ENCODE results near the gene LCP1.

DNA sequence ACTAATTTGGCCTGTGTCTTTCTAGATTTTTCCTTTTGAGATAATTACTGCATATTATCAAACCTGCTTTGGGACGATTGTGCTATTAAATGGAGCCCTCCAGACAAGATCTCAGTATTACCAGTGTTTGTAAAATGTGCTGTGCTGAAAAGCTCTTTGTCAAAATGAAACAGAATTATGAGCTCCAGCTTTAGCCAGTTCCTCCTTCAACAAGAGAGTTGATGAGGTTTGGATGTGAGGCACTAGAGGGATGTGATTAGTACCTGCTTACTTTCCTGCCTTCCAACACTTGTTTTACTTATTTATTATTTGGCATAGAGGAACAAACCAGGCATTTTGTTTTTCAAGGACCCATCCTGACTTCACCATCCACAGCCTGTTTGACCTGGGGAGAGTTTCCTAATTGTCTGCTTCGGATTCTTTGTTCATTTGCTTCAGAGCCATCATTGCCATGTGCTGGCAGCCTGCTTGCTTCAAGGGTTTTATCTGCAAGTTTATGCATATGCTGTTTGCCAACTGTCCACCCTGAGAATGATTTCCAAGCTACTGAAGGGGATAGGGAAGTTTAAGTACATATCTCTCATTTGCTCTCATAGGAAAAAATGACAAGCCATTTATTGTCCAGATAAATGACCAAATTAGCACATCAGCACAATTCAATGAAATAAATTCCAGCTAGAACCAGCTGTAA, 44.2 kb downstream of the LCP1 start:
- TF ChIP-seq SP2 (tag by site-specific recombination; IDR thresholded peaks at IDR 0.05) (no peak), CTCF (tag by site-specific recombination; IDR thresholded peaks at IDR 0.05) (no peak), GLIS2 (tag by site-specific recombination; IDR thresholded peaks at IDR 0.05) (no peak), MZF1 (tag by site-specific recombination; IDR thresholded peaks at IDR 0.05; ENCODE audit: borderline replicate concordance) (no peak), ZNF354C (tag by site-specific recombination; IDR thresholded peaks at IDR 0.05; ENCODE audit: borderline replicate concordance, low read depth) (no peak), TCF7L2 (IDR thresholded peaks at IDR 0.05; ENCODE audit: borderline replicate concordance, low read depth, low read length) (no peak), ZNF366 (tag by site-specific recombination; conservative IDR thresholded peaks at IDR 0.05) (no peak), REPIN1 (tag by site-specific recombination; IDR thresholded peaks at IDR 0.05; ENCODE audit: low read depth) (no peak), ZBTB7A (tag by site-specific recombination; IDR thresholded peaks at IDR 0.05; ENCODE audit: low read depth) (no peak), REST (tag by site-specific recombination; IDR thresholded peaks at IDR 0.05) (no peak), ZFP37 (tag by site-specific recombination; IDR thresholded peaks at IDR 0.05) (no peak)
- TF ChIP-seq, protein P1, sequence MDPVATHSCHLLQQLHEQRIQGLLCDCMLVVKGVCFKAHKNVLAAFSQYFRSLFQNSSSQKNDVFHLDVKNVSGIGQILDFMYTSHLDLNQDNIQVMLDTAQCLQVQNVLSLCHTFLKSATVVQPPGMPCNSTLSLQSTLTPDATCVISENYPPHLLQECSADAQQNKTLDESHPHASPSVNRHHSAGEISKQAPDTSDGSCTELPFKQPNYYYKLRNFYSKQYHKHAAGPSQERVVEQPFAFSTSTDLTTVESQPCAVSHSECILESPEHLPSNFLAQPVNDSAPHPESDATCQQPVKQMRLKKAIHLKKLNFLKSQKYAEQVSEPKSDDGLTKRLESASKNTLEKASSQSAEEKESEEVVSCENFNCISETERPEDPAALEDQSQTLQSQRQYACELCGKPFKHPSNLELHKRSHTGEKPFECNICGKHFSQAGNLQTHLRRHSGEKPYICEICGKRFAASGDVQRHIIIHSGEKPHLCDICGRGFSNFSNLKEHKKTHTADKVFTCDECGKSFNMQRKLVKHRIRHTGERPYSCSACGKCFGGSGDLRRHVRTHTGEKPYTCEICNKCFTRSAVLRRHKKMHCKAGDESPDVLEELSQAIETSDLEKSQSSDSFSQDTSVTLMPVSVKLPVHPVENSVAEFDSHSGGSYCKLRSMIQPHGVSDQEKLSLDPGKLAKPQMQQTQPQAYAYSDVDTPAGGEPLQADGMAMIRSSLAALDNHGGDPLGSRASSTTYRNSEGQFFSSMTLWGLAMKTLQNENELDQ (tag by site-specific recombination; IDR thresholded peaks at IDR 0.05; ENCODE audit: low read depth) = no peak
- TF ChIP-seq, protein P2, sequence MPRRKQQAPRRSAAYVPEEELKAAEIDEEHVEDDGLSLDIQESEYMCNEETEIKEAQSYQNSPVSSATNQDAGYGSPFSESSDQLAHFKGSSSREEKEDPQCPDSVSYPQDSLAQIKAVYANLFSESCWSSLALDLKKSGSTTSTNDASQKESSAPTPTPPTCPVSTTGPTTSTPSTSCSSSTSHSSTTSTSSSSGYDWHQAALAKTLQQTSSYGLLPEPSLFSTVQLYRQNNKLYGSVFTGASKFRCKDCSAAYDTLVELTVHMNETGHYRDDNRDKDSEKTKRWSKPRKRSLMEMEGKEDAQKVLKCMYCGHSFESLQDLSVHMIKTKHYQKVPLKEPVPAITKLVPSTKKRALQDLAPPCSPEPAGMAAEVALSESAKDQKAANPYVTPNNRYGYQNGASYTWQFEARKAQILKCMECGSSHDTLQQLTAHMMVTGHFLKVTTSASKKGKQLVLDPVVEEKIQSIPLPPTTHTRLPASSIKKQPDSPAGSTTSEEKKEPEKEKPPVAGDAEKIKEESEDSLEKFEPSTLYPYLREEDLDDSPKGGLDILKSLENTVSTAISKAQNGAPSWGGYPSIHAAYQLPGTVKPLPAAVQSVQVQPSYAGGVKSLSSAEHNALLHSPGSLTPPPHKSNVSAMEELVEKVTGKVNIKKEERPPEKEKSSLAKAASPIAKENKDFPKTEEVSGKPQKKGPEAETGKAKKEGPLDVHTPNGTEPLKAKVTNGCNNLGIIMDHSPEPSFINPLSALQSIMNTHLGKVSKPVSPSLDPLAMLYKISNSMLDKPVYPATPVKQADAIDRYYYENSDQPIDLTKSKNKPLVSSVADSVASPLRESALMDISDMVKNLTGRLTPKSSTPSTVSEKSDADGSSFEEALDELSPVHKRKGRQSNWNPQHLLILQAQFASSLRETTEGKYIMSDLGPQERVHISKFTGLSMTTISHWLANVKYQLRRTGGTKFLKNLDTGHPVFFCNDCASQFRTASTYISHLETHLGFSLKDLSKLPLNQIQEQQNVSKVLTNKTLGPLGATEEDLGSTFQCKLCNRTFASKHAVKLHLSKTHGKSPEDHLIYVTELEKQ (tag by site-specific recombination; IDR thresholded peaks at IDR 0.05; ENCODE audit: borderline replicate concordance) = no peak
